Jurkat, Clone E6-1 (cell line): ENCODE data around the gene RAMP3.
"Not testable (repeated sequence)": the region's sequence is repeated elsewhere in the genome, so short reads cannot be mapped to it uniquely, and the experiment has no call there.

Experiments
- DNase-seq: peaks from one replicate; pipeline ENCODE4 v3.0.0-alpha.2; 2011; ENCODE audit warnings: low read depth, low spot score
- H3K4me3 ChIP-seq: 2 replicates; pipeline ENCODE4 v1.5.1; 2011; ENCODE audit warnings: mild to moderate bottlenecking, low read length, control low read depth, moderate library complexity

The RAMP3 gene

GRCh38 chr7:45186261-45186813, 28.7 kb downstream of the RAMP3 start:
- DNase-seq: no peak
- H3K4me3 ChIP-seq: no peak overlapping the region

GRCh38 chr7:45187089-45187945, 29.7 kb downstream of the RAMP3 start:
- no peak for DNase-seq
- no peak overlapping the region for H3K4me3 ChIP-seq

DNA sequence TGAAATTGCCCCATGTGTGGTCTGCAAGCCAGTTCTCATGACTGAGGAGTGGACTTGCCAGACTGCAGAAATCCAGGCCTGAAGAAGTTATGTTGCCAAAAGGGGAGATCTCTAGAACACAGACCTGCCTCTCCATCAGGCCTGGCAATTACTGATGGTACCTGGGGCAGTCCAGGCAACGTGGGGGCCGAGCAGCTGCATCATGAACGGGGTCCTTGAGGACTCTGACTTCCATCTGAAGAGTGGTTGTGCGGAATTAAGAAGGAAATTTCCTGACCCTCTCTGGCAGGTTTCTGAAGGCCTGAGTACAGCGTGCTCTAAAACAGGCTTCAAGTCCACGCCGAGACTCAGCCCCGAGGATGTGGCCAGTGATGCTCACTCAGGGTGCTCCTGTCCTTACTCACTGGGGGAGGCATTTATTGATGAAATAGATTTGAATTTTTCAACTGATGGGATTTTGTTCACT, 30.4 kb downstream of the RAMP3 start:
- H3K4me3 ChIP-seq: no peak overlapping the region
- no peak for DNase-seq

GRCh38 chr7:45188736-45189135, 31.1 kb downstream of the RAMP3 start:
- DNase-seq: no peak
- no peak overlapping the region for H3K4me3 ChIP-seq

- DNase-seq: no peak
- no peak overlapping the region for H3K4me3 ChIP-seq
These were observed 31.8 kb downstream of the RAMP3 start for GRCh38 chr7:45189151-45189970.

GRCh38 chr7:45190406-45191165, 33.0 kb downstream of the RAMP3 start:
- H3K4me3 ChIP-seq: no peak overlapping the region
- DNase-seq: no peak

DNA sequence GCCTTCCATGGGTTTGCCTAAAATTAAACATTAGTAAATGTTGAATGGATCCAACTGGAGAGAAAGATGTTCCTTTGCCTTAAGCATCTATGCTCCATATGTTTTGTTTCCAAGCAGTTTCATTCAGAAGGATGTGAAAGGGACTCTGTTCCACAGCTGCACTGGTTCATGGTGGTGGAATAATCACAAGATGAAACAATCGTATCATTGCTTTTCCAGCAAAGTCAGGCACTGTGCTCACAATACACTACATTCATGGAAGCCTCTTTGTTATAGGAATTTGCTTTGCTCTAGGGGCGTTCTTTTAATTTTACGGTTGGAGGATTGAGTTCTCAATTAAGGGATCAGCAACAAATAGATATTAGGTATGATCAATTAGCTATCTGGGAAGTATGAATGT, 33.8 kb downstream of the RAMP3 start:
- H3K4me3 ChIP-seq: no peak overlapping the region
- no peak for DNase-seq

- H3K4me3 ChIP-seq: no peak overlapping the region
These were observed 35.0 kb downstream of the RAMP3 start for GRCh38 chr7:45192621-45193041.

GRCh38 chr7:45193828-45194227, 36.2 kb downstream of the RAMP3 start:
- no peak for DNase-seq
- no peak overlapping the region for H3K4me3 ChIP-seq

More at GRCh38 chr7:45192621-45193041, 35.0 kb downstream of the RAMP3 start:
- DNase-seq: no peak

GRCh38 chr7:45196374-45196773, 38.8 kb downstream of the RAMP3 start:
- DNase-seq: no peak

GRCh38 chr7:45197461-45197860, 39.9 kb downstream of the RAMP3 start:
- no peak overlapping the region for H3K4me3 ChIP-seq
- DNase-seq: no peak

More at GRCh38 chr7:45196374-45196773, 38.8 kb downstream of the RAMP3 start:
- H3K4me3 ChIP-seq: no peak overlapping the region

- H3K4me3 ChIP-seq: no peak overlapping the region
- DNase-seq: no peak
These were observed 41.4 kb downstream of the RAMP3 start for GRCh38 chr7:45198986-45199385.

DNA sequence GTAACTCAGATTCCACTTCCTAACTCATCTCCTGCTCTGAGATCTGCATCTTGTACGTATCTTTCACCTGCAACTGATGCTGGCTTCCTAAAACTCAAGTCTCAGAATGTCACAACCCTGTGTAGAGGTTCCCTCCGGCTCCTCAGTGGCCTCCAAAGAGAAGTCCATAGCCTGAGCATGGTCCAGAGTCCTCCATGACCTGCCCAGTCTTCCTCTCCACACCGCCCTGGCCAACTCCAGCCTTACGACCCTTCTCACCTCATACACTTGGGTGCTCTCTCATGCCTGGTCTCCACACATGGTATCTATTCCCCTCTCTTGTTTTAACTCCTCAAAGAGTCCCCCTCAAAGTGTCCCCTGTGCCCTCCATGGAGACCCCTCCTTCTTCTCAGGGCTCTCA, 41.9 kb downstream of the RAMP3 start:
- DNase-seq: no peak

GRCh38 chr7:45202625-45203024, 45.0 kb downstream of the RAMP3 start:
- no peak overlapping the region for H3K4me3 ChIP-seq
- DNase-seq: no peak

More for the DNA sequence above, 41.9 kb downstream of the RAMP3 start:
- H3K4me3 ChIP-seq: no peak overlapping the region

DNA sequence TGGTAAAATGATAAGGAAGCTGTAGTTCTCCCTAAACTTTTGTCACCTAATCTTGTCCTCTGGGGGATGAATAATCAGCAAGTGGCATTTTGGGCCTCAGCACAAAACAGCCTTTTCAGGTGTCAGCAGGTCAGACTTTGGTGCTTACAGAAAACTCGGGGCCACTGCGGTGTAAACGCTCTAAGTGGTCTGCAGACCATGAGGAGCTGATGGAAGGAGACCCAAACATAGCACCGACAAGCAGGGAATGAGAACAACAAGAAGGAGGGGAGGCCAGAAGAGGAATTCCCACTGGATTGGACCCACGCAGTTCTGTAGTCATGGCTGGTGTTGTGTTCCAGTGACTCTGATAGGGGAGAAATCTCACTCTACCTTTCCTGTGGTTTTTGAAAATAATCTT, 45.4 kb downstream of the RAMP3 start:
- DNase-seq: no peak
- H3K4me3 ChIP-seq: no peak overlapping the region

GRCh38 chr7:45203459-45203858, 45.9 kb downstream of the RAMP3 start:
- DNase-seq: no peak
- H3K4me3 ChIP-seq: no peak overlapping the region

DNA sequence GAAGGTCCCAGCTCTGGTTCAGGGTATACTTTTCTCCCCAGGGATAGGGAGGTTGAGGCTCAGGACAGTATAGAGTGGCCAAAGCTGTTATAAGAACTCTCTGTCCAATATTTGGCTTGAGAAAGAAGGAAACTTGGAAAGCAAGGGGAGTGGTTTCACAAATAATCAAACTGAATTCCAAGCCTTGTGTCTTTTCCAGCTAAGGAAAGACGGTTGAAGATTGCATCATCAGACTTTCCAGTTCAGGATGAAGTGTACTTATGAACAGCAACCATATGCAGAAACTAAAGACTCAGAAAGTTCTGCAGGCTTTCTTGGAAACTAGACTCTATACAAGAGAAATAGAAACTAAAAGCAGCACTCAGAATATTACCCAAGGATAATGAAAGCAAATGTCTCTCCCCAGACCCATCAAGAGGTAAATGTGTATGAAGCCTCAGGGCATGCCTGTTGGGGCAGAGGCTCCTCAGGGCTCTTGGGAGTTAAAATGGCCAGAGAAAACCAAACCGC, 46.4 kb downstream of the RAMP3 start:
- no peak overlapping the region for H3K4me3 ChIP-seq
- no peak for DNase-seq

DNA sequence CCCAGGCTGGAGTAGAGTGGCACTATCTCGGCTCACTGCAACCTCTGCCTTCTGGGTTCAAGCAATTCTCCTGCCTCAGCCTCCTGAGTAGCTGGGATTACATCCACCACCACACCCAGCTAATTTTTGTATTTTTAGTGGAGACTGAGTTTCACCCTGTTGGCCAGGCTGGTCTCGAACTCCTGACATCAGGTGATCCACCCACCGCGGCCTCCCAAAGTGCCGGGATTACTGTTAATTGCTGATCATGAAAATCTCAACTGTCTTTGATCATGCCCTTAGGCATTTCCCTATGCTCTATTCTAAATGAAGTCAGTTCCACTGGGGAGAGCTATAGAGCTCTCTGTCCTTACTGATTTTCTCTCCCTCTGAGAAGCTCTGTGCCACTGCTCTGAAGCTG, 48.7 kb downstream of the RAMP3 start:
- not testable (repeated sequence) for H3K4me3 ChIP-seq, DNase-seq

GRCh38 chr7:45209909-45210308, 52.3 kb downstream of the RAMP3 start:
- not testable (repeated sequence) for H3K4me3 ChIP-seq, DNase-seq
